Astrocyte (in vitro differentiated cells and primary cell): ENCODE data around the gene EID2B.

Source experiments
- EZH2 ChIP-seq: IDR thresholded peaks from 2 replicates; pipeline ENCODE4 v1.6.1; 2012; ENCODE audit warnings: mild to moderate bottlenecking, low read length, inconsistent platforms; ENCODE audit not compliant: insufficient read depth
- TF ChIP-seq, protein P1 (sequence below): IDR thresholded peaks from 2 replicates; pipeline ENCODE4 v1.5.1; 2011; ENCODE audit warnings: low read depth, mild to moderate bottlenecking, inconsistent platforms, low read length, moderate library complexity; ENCODE audit not compliant: insufficient read depth

GRCh38 chr19:39518975-39519374 lies 13.7 kb downstream of the EID2B start:
- TF ChIP-seq, protein P1, sequence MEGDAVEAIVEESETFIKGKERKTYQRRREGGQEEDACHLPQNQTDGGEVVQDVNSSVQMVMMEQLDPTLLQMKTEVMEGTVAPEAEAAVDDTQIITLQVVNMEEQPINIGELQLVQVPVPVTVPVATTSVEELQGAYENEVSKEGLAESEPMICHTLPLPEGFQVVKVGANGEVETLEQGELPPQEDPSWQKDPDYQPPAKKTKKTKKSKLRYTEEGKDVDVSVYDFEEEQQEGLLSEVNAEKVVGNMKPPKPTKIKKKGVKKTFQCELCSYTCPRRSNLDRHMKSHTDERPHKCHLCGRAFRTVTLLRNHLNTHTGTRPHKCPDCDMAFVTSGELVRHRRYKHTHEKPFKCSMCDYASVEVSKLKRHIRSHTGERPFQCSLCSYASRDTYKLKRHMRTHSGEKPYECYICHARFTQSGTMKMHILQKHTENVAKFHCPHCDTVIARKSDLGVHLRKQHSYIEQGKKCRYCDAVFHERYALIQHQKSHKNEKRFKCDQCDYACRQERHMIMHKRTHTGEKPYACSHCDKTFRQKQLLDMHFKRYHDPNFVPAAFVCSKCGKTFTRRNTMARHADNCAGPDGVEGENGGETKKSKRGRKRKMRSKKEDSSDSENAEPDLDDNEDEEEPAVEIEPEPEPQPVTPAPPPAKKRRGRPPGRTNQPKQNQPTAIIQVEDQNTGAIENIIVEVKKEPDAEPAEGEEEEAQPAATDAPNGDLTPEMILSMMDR, result no peak
- TF ChIP-seq EZH2, result no peak
